Skeletal muscle tissue (tissue), 4 donors: ENCODE results near the gene PHPT1. TPM values are rescaled to one million over a fixed set of nuclear protein-coding genes. Genes with fewer than 3 reads are reported as not detected.

Experiments used
- H3K27ac ChIP-seq: one replicate; pipeline ENCODE4 v1.7.0; 2013; ENCODE audit warnings: mild to moderate bottlenecking, low read depth, low read length, inconsistent platforms
- H3K27me3 ChIP-seq, 3 donors: one replicate each; pipeline ENCODE4 v1.7.0; 2013; ENCODE audit warnings: low read length in 3 of 3; ENCODE audit not compliant: control insufficient read depth in 3 of 3, insufficient read depth in 3 of 3
- H3K36me3 ChIP-seq, 3 donors: one replicate each; pipeline ENCODE4 v1.7.0; 2013; ENCODE audit warnings: low read length in 3 of 3; ENCODE audit not compliant: control insufficient read depth in 3 of 3, insufficient read depth in 3 of 3
- H3K4me1 ChIP-seq, 3 donors: one replicate each; pipeline ENCODE4 v1.7.0; 2013; ENCODE audit warnings: low read length in 3 of 3, mild to moderate bottlenecking in 3 of 3; ENCODE audit not compliant: control insufficient read depth in 3 of 3, insufficient read depth in 3 of 3
- H3K4me3 ChIP-seq, 3 donors: one replicate each; pipeline ENCODE4 v1.7.0; 2013; ENCODE audit warnings: low read length in 3 of 3
- H3K9ac ChIP-seq, 3 donors: one replicate each; pipeline ENCODE4 v1.7.0; 2013; ENCODE audit warnings: low read length in 3 of 3, mild to moderate bottlenecking in 3 of 3, moderate library complexity in 2 of 3, low read depth in 1 of 3
- H3K9me3 ChIP-seq, 3 donors: one replicate each; pipeline ENCODE4 v1.7.0; 2013; ENCODE audit warnings: low read length in 3 of 3; ENCODE audit not compliant: control insufficient read depth in 3 of 3
- total RNA-seq: library from RNA; depleted of rRNA; stranded (reverse); fragments of >200 nt; gene quantifications from one replicate; pipeline ENCODE4 v1.2.3, GENCODE V29; 2014
- donor health status: Osteomylitis.

Gene PHPT1
- total RNA-seq, 1 donor from 2014 or later, result 109 TPM

GRCh38 chr9:136886610-136887597 lies 37.7 kb downstream of the PHPT1 start:
- peaks cover 3 to 4% (median 3%) of the 10 kb centered on the region in 3 donors for H3K36me3 ChIP-seq
- H3K4me1 ChIP-seq, result peaks cover 12 to 28% (median 14%) of the 10 kb centered on the region in 3 donors
- no peaks in the 10 kb centered on the region for H3K9me3 ChIP-seq
- peak overlapping the region; percentile 75 for H3K27ac ChIP-seq
- peak overlapping the region; percentile 62 to 80 (median 77) for H3K4me3 ChIP-seq
- H3K27me3 ChIP-seq, result no peaks in the 10 kb centered on the region
- peak overlapping the region; percentile 70 to 87 (median 84) for H3K9ac ChIP-seq

DNA sequence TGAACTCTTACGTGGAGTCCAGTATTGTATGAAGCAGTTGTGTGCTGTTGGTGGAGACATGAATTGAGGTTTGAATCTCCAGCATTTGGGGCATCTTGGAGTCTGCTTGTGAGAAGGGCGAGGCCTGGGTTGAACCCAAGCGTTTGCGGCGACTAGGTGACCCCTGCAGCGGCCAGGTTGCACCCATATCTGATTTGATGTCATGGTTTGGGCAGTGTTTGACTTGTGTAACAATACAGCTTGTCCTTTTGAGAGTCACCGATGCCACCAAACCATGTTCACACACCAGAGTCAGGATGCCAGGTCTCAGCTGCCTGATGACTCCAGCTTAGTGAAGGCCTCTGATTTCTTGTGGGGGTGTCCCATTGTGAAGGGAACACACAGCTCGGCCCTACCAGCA lies 39.2 kb downstream of the PHPT1 start:
- no peak overlapping the region for H3K27ac ChIP-seq
- H3K9ac ChIP-seq, result no peak overlapping the region
- peaks cover 6 to 23% (median 9%) of the 10 kb centered on the region in 3 donors for H3K4me1 ChIP-seq
- peaks cover 3 to 8% (median 4%) of the 10 kb centered on the region in 3 donors for H3K36me3 ChIP-seq
- no peaks in the 10 kb centered on the region for H3K9me3 ChIP-seq
- no peak overlapping the region for H3K4me3 ChIP-seq
- H3K27me3 ChIP-seq, result no peaks in the 10 kb centered on the region

- Histone ChIP-seq H3K27me3 (no peaks in the 10 kb centered on the region), H3K9ac (no peak overlapping the region), H3K9me3 (no peaks in the 10 kb centered on the region), H3K36me3 (peaks cover 3 to 9% (median 4%) of the 10 kb centered on the region in 3 donors), H3K4me3 (no peak overlapping the region), H3K4me1 (peaks cover 6 to 23% (median 9%) of the 10 kb centered on the region in 3 donors), H3K27ac (no peak overlapping the region)
Observed at GRCh38 chr9:136889858-136890257, 40.6 kb downstream of the PHPT1 start.

- peaks cover 3 to 13% (median 4%) of the 10 kb centered on the region in 3 donors for H3K36me3 ChIP-seq
- H3K4me3 ChIP-seq, result no peak overlapping the region
- H3K27me3 ChIP-seq, result no peaks in the 10 kb centered on the region
- H3K4me1 ChIP-seq, result peaks cover 6 to 21% (median 9%) of the 10 kb centered on the region in 3 donors
- H3K27ac ChIP-seq, result no peak overlapping the region
- no peaks in the 10 kb centered on the region for H3K9me3 ChIP-seq
- no peak overlapping the region for H3K9ac ChIP-seq
Observed at GRCh38 chr9:136890661-136891060, 41.5 kb downstream of the PHPT1 start.

GRCh38 chr9:136896027-136896426 lies 46.8 kb downstream of the PHPT1 start:
- Histone ChIP-seq H3K27ac (no peak overlapping the region), H3K4me1 (peaks cover 3 to 12% (median 6%) of the 10 kb centered on the region in 3 donors), H3K4me3 (no peak overlapping the region), H3K9ac (no peak overlapping the region), H3K9me3 (no peaks in the 10 kb centered on the region), H3K36me3 (peaks cover 16 to 26% (median 17%) of the 10 kb centered on the region in 3 donors), H3K27me3 (no peaks in the 10 kb centered on the region)

DNA sequence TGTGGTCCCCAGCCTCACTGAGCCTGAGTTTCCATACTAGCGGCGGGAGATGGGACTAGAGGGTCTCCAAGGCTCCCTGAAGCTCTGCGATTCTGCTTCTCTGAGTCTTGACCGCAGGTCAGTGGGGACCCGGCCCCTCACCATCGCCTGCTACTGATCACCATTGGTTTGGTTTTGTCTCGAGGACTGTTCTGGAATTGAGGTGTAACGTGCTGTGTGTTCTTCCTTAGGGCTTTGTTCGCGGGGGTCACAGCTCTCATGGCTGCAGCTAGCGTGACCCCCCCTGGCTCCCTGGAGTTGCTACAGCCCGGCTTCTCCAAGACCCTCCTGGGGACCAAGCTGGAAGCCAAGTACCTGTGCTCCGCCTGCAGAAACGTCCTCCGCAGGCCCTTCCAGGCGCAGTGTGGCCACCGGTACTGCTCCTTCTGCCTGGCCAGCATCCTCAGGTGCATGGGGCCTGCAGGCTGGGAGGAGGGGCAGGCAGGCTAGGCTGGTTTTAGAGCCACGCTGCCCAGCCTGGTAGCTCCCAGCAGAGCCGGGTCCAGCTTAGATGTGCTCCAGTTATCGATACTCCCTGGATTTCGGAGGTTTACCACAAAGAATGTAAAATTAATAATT lies 49.4 kb downstream of the PHPT1 start:
- peaks cover 17 to 23% (median 17%) of the 10 kb centered on the region in 3 donors for H3K36me3 ChIP-seq
- no peak overlapping the region for H3K9ac ChIP-seq
- H3K27me3 ChIP-seq, result no peaks in the 10 kb centered on the region

GRCh38 chr9:136899196-136899595 lies 50.0 kb downstream of the PHPT1 start:
- H3K4me3 ChIP-seq, result no peak overlapping the region
- no peaks in the 10 kb centered on the region for H3K27me3 ChIP-seq
- peaks cover 20 to 34% (median 30%) of the 10 kb centered on the region in 3 donors for H3K4me1 ChIP-seq
- no peaks in the 10 kb centered on the region for H3K9me3 ChIP-seq
- no peak overlapping the region for H3K9ac ChIP-seq
- peaks cover 17 to 23% (median 17%) of the 10 kb centered on the region in 3 donors for H3K36me3 ChIP-seq
- no peak overlapping the region for H3K27ac ChIP-seq

More for the DNA sequence above, 49.4 kb downstream of the PHPT1 start:
- Histone ChIP-seq H3K9me3 (no peaks in the 10 kb centered on the region), H3K4me3 (no peak overlapping the region), H3K27ac (no peak overlapping the region), H3K4me1 (peaks cover 20 to 34% (median 30%) of the 10 kb centered on the region in 3 donors)

- no peaks in the 10 kb centered on the region for H3K27me3 ChIP-seq
- H3K9me3 ChIP-seq, result no peaks in the 10 kb centered on the region
- peaks cover 17 to 18% (median 17%) of the 10 kb centered on the region in 3 donors for H3K36me3 ChIP-seq
- no peak overlapping the region for H3K27ac ChIP-seq
- no peak overlapping the region for H3K4me3 ChIP-seq
- H3K9ac ChIP-seq, result peak overlapping the region in 1 of 3 donors; percentile 81
- H3K4me1 ChIP-seq, result peaks cover 20 to 34% (median 30%) of the 10 kb centered on the region in 3 donors
Observed at GRCh38 chr9:136900556-136900955, 51.3 kb downstream of the PHPT1 start.
